ENCODE data around the gene MAPRE3. TPM values are rescaled to one million over a fixed set of nuclear protein-coding genes. Genes with fewer than 3 reads are reported as not detected.

MAPRE3 gene
- total RNA-seq, 1 donor from 2014 or later = 4.1 TPM

- Mint-ChIP-seq H3K36me3 (ENCODE audit: low read depth, unreplicated experiment) (no peaks in the 10 kb centered on the region), H3K4me3 (ENCODE audit: unreplicated experiment) (no peak overlapping the region), H3K27me3 (ENCODE audit: unreplicated experiment) (peaks cover 7% of the 10 kb centered on the region), H3K27ac (ENCODE audit: unreplicated experiment) (no peak overlapping the region), H3K9me3 (ENCODE audit: unreplicated experiment) (no peaks in the 10 kb centered on the region), H3K4me1 (ENCODE audit: unreplicated experiment) (peaks cover 2% of the 10 kb centered on the region)
- no peak for DNase-seq (ENCODE audit: low spot score)
- TF ChIP-seq CTCF (IDR thresholded peaks at IDR 0.05; ENCODE audit: unreplicated experiment) = no peak
Measured at GRCh38 chr2:26976237-26976636, 5.8 kb downstream of the MAPRE3 start.

- no peak for DNase-seq (ENCODE audit: low spot score)
- Mint-ChIP-seq H3K9me3 (ENCODE audit: unreplicated experiment) (no peaks in the 10 kb centered on the region), H3K27me3 (ENCODE audit: unreplicated experiment) (peaks cover 3% of the 10 kb centered on the region), H3K4me1 (ENCODE audit: unreplicated experiment) (no peaks in the 10 kb centered on the region), H3K27ac (ENCODE audit: unreplicated experiment) (no peak overlapping the region), H3K36me3 (ENCODE audit: low read depth, unreplicated experiment) (no peaks in the 10 kb centered on the region), H3K4me3 (ENCODE audit: unreplicated experiment) (no peak overlapping the region)
- no peak for TF ChIP-seq CTCF (IDR thresholded peaks at IDR 0.05; ENCODE audit: unreplicated experiment)
Measured at GRCh38 chr2:26977012-26977411, 6.6 kb downstream of the MAPRE3 start.

GRCh38 chr2:26978061-26978596, 7.7 kb downstream of the MAPRE3 start:
- TF ChIP-seq CTCF (IDR thresholded peaks at IDR 0.05; ENCODE audit: unreplicated experiment) = no peak
- H3K27me3 Mint-ChIP-seq (ENCODE audit: unreplicated experiment) = peaks cover 2% of the 10 kb centered on the region
- H3K36me3 Mint-ChIP-seq (ENCODE audit: low read depth, unreplicated experiment) = no peaks in the 10 kb centered on the region
- DNase-seq (ENCODE audit: low spot score) = no peak
- no peaks in the 10 kb centered on the region for H3K4me1 Mint-ChIP-seq (ENCODE audit: unreplicated experiment)
- no peaks in the 10 kb centered on the region for H3K9me3 Mint-ChIP-seq (ENCODE audit: unreplicated experiment)
- no peak overlapping the region for H3K4me3 Mint-ChIP-seq (ENCODE audit: unreplicated experiment)
- no peak overlapping the region for H3K27ac Mint-ChIP-seq (ENCODE audit: unreplicated experiment)

- H3K27me3 Mint-ChIP-seq (ENCODE audit: unreplicated experiment) = peaks cover 5% of the 10 kb centered on the region
- no peaks in the 10 kb centered on the region for H3K36me3 Mint-ChIP-seq (ENCODE audit: low read depth, unreplicated experiment)
- DNase-seq (ENCODE audit: low spot score) = no peak
- TF ChIP-seq CTCF (IDR thresholded peaks at IDR 0.05; ENCODE audit: unreplicated experiment) = no peak
- no peak overlapping the region for H3K27ac Mint-ChIP-seq (ENCODE audit: unreplicated experiment)
- H3K4me3 Mint-ChIP-seq (ENCODE audit: unreplicated experiment) = no peak overlapping the region
- H3K4me1 Mint-ChIP-seq (ENCODE audit: unreplicated experiment) = no peaks in the 10 kb centered on the region
- no peaks in the 10 kb centered on the region for H3K9me3 Mint-ChIP-seq (ENCODE audit: unreplicated experiment)
Measured at GRCh38 chr2:26979741-26980140, 9.3 kb downstream of the MAPRE3 start.

GRCh38 chr2:26980971-26981370, 10.5 kb downstream of the MAPRE3 start:
- peaks cover 4% of the 10 kb centered on the region for H3K27me3 Mint-ChIP-seq (ENCODE audit: unreplicated experiment)
- no peak overlapping the region for H3K4me3 Mint-ChIP-seq (ENCODE audit: unreplicated experiment)
- no peak for DNase-seq (ENCODE audit: low spot score)
- H3K9me3 Mint-ChIP-seq (ENCODE audit: unreplicated experiment) = no peaks in the 10 kb centered on the region
- no peaks in the 10 kb centered on the region for H3K4me1 Mint-ChIP-seq (ENCODE audit: unreplicated experiment)
- TF ChIP-seq CTCF (IDR thresholded peaks at IDR 0.05; ENCODE audit: unreplicated experiment) = no peak
- no peaks in the 10 kb centered on the region for H3K36me3 Mint-ChIP-seq (ENCODE audit: low read depth, unreplicated experiment)
- no peak overlapping the region for H3K27ac Mint-ChIP-seq (ENCODE audit: unreplicated experiment)
